Stimulated activated CD8-positive, alpha-beta memory T cell treated with anti-CD3 and anti-CD28 coated beads, Interleukin-4, amount 100 ng/mL, for 1 hour (primary cell): ENCODE data around the gene APBA2.

Experiments used
- DNase-seq, 2 donors: peaks; one replicate each; pipeline ENCODE4 v3.0.0-alpha.2; 2020; ENCODE audit warnings: low read depth in 2 of 2, low spot score in 1 of 2

APBA2 gene

GRCh38 chr15:28933710-28934445, 48.1 kb downstream of the APBA2 start:
- no peak for DNase-seq

- DNase-seq = no peak
These were observed 48.9 kb downstream of the APBA2 start for GRCh38 chr15:28934645-28935044.

GRCh38 chr15:28935316-28935715, 49.5 kb downstream of the APBA2 start:
- DNase-seq = peak in 1 of 2 donors; percentile 45

DNA sequence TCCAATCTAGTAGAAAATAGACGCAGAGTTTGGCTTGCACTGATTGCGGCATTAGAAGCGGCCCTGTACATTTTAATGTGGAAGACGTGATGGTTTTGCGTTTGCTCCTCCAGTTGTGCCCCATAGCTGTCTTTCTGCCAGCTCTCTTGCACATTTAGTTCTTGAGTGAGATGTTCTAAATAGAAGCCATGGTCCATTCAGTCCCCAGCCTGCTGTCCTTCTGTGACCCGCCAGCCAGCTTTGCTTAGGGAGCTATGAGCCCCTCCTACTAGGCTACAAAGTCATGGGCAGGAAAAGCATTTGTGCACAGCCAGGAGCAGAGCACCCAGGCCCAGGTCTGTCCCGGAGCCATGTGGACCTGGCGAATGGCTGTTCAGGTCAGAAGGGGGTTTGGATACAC, 50.3 kb downstream of the APBA2 start:
- no peak for DNase-seq

DNA sequence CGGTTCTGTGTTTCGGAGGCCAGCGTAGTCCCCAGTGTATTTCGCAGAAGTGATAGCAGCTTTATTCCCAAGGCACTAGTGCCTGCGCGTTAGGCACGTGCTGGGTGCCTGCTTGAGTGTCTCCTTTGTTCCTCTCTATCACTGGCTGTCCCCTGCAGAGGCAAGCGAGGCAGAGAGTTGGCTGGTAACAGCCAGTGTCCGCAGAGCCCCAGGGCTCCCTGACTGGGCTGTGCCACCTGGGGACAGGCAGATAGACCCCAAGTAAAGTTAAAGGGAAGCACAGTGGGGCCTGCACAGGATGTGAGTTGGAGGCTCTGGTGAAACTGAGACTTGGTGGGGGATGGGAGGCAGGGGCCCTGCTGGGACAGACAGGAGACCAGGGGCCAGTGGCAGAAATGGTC, 50.7 kb downstream of the APBA2 start:
- DNase-seq = no peak

- DNase-seq = no peak
These were observed 51.5 kb downstream of the APBA2 start for GRCh38 chr15:28937271-28937670.

DNA sequence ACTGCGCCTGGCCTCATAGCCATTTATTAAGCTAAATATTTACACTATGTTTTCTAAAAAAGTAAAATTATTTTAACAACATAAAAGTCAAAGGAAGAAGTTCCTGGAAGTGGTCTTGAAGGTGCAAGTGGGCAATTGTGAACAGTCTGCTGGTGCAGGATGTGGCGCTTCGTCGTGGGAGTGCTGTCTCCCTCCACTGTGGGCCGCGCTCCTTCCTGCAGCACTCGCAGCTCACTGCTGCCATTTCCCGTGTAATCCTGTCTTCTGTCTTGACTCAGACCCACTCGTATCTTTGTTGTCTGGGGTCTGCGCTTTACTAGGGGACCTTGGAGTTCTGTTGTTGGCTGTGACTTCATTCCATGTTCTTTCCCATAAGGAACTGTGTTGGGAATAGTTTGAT, 56.3 kb downstream of the APBA2 start:
- no peak for DNase-seq

DNA sequence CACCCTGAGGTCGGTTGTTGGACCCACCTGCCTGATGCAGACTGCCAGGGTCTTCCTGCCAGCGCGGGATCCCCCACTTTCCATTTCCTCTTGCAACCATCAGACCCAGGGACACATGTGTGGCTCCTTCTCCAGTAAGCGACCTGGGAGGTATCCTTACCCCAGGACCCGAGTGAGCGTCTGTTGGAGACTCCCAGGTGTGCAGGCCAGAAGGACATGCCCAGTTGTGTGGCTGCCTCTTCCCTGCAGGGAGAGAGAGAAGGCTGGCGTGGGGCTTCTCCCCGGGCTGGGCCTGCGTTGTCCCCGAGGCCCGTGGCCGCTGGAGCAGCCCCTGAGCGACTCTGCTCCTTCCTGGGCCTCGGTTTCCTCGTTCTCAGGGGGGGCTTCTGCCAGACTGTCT, 56.8 kb downstream of the APBA2 start:
- no peak for DNase-seq

- DNase-seq = no peak
These were observed 57.4 kb downstream of the APBA2 start for GRCh38 chr15:28943146-28943545.

DNA sequence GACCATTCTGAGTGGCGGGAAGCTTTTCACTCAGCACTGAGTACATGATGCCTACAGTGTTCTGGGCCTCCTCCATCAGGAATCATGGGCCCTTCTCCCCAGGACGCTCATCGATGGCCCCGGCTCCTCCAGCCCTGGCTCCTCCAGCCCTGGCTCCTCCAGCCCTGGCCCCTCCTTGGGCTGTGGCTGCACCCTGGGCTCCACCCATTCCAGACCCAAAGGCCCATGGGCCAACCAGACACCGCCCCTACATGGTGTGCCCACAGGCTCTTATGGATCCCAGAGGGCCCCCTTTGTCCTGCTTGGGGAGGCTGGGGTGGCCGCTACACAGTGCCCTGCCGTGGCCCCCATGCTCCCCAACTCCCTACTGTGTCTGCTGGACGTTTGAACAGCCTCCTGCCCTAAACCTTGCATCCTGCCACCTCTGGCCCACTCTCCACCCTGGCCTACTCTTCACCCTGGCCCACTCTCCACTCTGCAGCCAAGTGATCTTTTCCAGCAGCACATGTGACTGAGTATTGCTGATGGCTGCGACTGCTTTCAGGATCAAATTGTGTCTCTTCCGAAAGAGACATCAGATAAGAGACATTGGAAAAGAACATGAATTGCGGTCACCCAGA, 57.9 kb downstream of the APBA2 start:
- DNase-seq = no peak

DNA sequence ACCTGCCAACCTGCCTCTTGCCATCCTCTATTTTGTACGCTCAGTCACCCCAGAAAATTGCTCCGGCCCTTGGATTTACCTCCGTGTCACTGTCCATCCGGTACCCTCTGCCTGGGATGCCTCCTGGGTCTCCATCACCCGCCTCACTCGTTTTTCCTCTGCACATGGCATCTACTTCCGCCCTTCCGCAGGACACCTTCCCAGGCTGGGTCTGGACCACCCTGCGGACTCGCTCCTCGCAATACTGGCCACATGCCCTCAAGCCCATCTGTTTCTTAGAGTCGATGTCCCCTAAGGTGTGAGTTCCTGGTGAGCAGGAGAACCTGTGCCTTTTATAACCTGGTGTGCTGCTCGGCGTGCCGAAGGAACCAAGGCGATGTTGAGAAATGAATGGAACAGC, 58.5 kb downstream of the APBA2 start:
- no peak for DNase-seq

GRCh38 chr15:28944696-28945300, 59.0 kb downstream of the APBA2 start:
- DNase-seq = no peak

GRCh38 chr15:28945626-28946230, 60.0 kb downstream of the APBA2 start:
- no peak for DNase-seq

- no peak for DNase-seq
These were observed 61.0 kb downstream of the APBA2 start for GRCh38 chr15:28946803-28947202.

- no peak for DNase-seq
These were observed 61.5 kb downstream of the APBA2 start for GRCh38 chr15:28947221-28947674.

- no peak for DNase-seq
These were observed 62.3 kb downstream of the APBA2 start for GRCh38 chr15:28948036-28948435.

GRCh38 chr15:28950916-28951315, 65.1 kb downstream of the APBA2 start:
- DNase-seq = no peak

GRCh38 chr15:28952666-28953491, 67.1 kb downstream of the APBA2 start:
- no peak for DNase-seq

DNA sequence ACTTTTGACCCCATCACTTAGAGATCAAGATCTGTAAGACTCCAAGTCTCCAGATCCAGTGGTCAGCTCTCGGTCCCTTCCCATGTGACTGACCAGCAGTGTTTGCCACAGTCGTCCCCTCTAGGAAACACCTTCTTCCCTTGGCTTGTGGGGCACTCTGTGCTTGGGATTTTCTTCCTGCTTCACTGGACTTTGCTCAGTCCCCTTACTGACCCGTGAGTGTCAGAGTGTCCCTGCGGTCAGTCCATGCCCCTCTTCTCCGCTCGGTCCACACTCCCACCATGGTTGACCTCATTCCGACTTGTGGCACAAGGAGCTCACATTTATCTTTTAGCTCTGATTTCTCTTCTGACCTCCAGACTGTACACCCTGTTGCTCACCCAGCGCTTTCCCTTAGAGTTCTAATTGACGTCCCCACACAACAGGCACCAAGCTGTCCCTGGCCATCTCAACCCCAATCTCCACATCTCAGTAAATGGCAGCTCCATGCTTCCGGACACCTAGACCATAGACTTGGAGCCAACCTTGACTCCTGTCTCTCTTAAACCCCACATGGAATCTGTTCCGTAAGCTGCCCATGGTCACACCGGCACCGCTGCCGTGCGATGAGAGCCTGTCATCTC, 67.9 kb downstream of the APBA2 start:
- no peak for DNase-seq

DNA sequence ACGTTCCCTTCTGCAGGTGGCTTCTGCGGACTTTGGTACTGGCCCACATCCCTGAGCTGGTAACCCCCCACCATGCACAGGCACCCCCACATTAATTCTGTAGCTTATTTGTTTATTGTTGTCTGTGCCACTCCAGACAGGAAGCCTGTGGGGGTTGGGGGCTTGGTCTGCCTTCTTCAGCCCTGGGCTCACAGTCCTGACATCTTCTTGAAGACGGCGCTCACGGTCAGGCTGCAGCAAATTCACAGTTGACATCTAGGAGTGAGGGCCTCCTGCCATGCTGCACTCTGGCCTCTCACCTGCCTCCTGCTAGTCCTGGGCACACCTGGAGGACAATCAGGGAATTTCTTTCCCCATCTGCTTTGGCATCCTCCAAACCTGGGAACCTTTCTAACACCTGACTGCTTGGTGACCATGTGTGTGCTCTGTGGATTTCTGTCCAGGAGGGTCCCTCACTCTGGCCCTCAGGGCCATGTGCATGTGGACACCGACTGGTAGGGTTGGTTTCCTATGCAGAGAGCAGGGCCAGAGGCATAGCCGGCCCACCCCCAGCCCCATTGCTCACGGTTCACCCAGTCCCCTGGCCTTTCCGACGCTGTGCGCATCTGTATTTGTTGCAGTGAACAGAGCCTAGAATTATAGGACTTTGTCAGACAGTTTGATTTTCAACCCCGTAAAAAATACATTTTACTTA, 68.8 kb downstream of the APBA2 start:
- no peak for DNase-seq
